GM10248 (cell line): Measurements from ENCODE around the gene B3GNT4.

Experiments used
- CTCF ChIA-PET: fragments of 300-600 bp; sonication (Branson Sonifier 250); formaldehyde crosslinking; extraction: SDS; loops from one replicate; lab custom pipeline; 2021; ENCODE audit warnings: antibody characterized with exemption; lab: Yijun Ruan, JAX
- POLR2A ChIA-PET: fragments of 350-650 bp; sonication (Branson Sonifier 250); formaldehyde crosslinking; extraction: SDS; loops from one replicate; lab custom pipeline; 2020; ENCODE audit warnings: antibody characterized with exemption; lab: Yijun Ruan, JAX
- DNase-seq: peaks from one replicate; pipeline ENCODE4 v3.0.0; 2012; ENCODE audit errors: extremely low spot score
- CTCF ChIP-seq: IDR thresholded peaks from 2 replicates; pipeline ENCODE4 v1.5.1; 2012; ENCODE audit warnings: mild to moderate bottlenecking, low read depth; ENCODE audit errors: extremely low read depth, missing control alignments, control extremely low read depth

B3GNT4 gene

DNA sequence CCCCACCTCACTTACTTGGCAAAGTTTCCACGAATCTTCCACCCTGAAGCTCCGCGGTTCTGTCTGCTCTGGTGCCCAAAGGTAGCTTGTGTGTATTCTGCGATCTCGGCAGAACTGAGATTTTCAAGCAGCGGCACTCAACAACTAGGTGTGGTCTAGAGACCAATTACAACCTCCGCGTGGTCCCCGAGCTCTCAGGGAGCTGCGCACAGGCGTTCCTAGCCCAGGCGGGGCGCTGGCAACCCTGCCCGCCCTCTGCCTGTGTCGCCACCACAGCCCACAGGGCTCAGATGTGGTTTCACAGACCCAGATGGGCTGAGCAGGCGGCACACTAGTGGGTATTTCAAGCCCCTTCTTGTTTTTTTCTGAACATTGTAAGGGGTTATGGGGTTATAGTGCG is 23.8 kb downstream of the B3GNT4 start:
- DNase-seq, result no peak
- POLR2A ChIA-PET, result interaction anchor here (1.2 kb wide), 1 partner anchor 274 kb away, joined by 3 read pairs; the partner anchor contains the start of gene ZCCHC8
- CTCF ChIA-PET, result interaction anchor here (1.9 kb wide), 1 partner anchor 39 kb away, joined by 4 read pairs; the partner anchor contains the start of gene VPS33A
- TF ChIP-seq CTCF, result no peak

GRCh38 chr12:122228092-122228491 is 24.6 kb downstream of the B3GNT4 start:
- ChIA-PET CTCF (interaction anchor here (1.9 kb wide), 1 partner anchor 38 kb away, joined by 4 read pairs; the partner anchor contains the start of gene VPS33A), POLR2A (no interaction called here)
- no peak for DNase-seq
- TF ChIP-seq CTCF, result no peak

DNA sequence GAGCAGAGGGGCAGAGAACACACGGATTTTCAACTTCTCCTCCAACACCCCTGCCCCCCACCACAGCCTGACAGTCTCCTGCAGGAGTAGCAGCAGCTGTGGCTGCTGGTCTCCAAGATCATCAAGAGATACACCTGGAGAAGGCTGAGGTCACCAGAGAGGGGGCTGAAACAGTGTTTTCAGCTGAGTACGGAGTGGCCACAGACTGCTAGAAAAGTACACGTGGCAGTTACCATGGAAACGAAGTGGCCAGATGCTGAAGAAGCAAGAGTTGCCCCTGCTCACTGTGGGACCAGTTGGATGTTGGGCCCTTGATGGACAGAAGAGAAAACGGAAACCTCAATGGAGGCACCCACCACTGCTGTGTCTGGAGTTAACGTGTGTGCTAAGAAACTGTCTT is 27.3 kb downstream of the B3GNT4 start:
- CTCF ChIA-PET, result interaction anchor here (1.0 to 1.1 kb wide), 3 partner anchors 12 to 40 kb away, joined by 3 read pairs; no protein-coding TSS in a partner anchor
- POLR2A ChIA-PET, result no interaction called here

GRCh38 chr12:122232691-122233090 is 29.2 kb downstream of the B3GNT4 start:
- POLR2A ChIA-PET, result no interaction called here
- no peak for TF ChIP-seq CTCF
- CTCF ChIA-PET, result no interaction called here
- DNase-seq, result no peak

More for the DNA sequence above, 27.3 kb downstream of the B3GNT4 start:
- no peak for TF ChIP-seq CTCF
- no peak for DNase-seq

GRCh38 chr12:122235741-122236140 is 32.2 kb downstream of the B3GNT4 start:
- DNase-seq, result no peak
- POLR2A ChIA-PET, result no interaction called here
- no peak for TF ChIP-seq CTCF
- CTCF ChIA-PET, result interaction anchor here (1.0 to 1.3 kb wide), 4 partner anchors 13 to 167 kb away, joined by 3 read pairs; no protein-coding TSS in a partner anchor

DNA sequence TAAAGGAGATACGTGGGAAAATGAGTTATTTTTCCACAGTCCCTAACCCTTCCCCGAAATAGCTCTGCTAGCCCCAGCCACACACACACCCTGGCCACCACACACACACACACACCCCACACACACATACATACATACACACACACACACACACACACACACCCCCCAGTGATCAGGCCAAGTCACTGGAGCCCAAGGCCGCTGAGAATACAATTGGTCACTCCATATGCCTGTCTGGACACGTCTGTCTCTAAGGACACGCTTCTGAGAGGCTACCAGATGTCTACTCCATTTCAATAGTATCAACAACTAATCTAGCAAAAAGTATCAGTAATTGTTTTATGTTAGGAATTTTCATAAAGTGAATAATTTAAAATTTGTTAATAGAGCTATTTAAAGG is 35.4 kb downstream of the B3GNT4 start:
- TF ChIP-seq CTCF, result no peak
- ChIA-PET POLR2A (no interaction called here), CTCF (interaction anchor here (1.7 kb wide), 1 partner anchor 83 kb away, joined by 4 read pairs; no protein-coding TSS in a partner anchor)
- DNase-seq, result no peak
